OCI-LY7 (cell line): ENCODE results near the gene KRT40. TPM values are rescaled to one million over a fixed set of nuclear protein-coding genes. Genes with fewer than 3 reads are reported as not detected.
"Not testable (repeated sequence)": the region's sequence is repeated elsewhere in the genome, so short reads cannot be mapped to it uniquely, and the experiment has no call there.

ENCODE experiments used
- BruUV-seq: library from RNA; stranded (reverse); fragments of 400-500 nt; replicated peaks from 2 replicates; lab custom pipeline; 2021; lab: Mats Ljungman, UMichigan
- CTCF ChIA-PET: fragments of 300-600 bp; sonication (Branson Sonifier 250); formaldehyde crosslinking; loops from one replicate; lab custom pipeline; 2022; ENCODE audit warnings: antibody characterized with exemption; ENCODE audit not compliant: unreplicated experiment; lab: Charles Lee
- POLR2A ChIA-PET: fragments of 300-600 bp; sonication (Branson Sonifier 250); formaldehyde crosslinking; loops from one replicate; lab custom pipeline; 2022; ENCODE audit warnings: antibody characterized with exemption; lab: Charles Lee
- DNase-seq: peaks from one replicate; pipeline ENCODE4 v3.0.0-alpha.2; 2015; ENCODE audit warnings: low spot score
- H2AFZ ChIP-seq: fragments of 200-600 bp; sonication (generic), shearing (Covaris generic); 2 replicates; pipeline ENCODE4 v1.6.1; 2014; ENCODE audit warnings: mild to moderate bottlenecking, antibody characterized with exemption, low read length, moderate library complexity
- H3K27ac ChIP-seq: fragments of 200-600 bp; sonication (generic); 2 replicates; pipeline ENCODE4 v1.5.1; 2014; ENCODE audit warnings: mixed run types, low read depth, mild to moderate bottlenecking, moderate library complexity, low read length, inconsistent platforms; ENCODE audit not compliant: poor library complexity, severe bottlenecking
- H3K36me3 ChIP-seq: fragments of 200-600 bp; sonication (generic); 2 replicates; pipeline ENCODE4 v1.6.1; 2014; ENCODE audit warnings: mild to moderate bottlenecking, antibody characterized with exemption, low read length, moderate library complexity, mixed read lengths; ENCODE audit not compliant: insufficient read depth
- H3K4me1 ChIP-seq: fragments of 200-600 bp; sonication (generic); 2 replicates; pipeline ENCODE4 v1.5.1; 2014; ENCODE audit warnings: mild to moderate bottlenecking, low read length; ENCODE audit not compliant: insufficient read depth, poor library complexity, severe bottlenecking
- H3K4me2 ChIP-seq: fragments of 200-600 bp; sonication (generic); 2 replicates; pipeline ENCODE4 v1.6.1; 2014; ENCODE audit warnings: mild to moderate bottlenecking, low read length
- H3K4me3 ChIP-seq: fragments of 200-600 bp; sonication (generic); 2 replicates; pipeline ENCODE4 v1.5.1; 2014; ENCODE audit warnings: mild to moderate bottlenecking, low read depth, low read length; ENCODE audit not compliant: poor library complexity, severe bottlenecking
- H3K79me2 ChIP-seq: fragments of 200-600 bp; sonication (generic); 2 replicates; pipeline ENCODE4 v1.6.1; 2016; ENCODE audit warnings: low read depth, mild to moderate bottlenecking, low read length, moderate library complexity, mixed read lengths; ENCODE audit not compliant: insufficient read depth
- H3K9me2 ChIP-seq: fragments of 200-600 bp; sonication (generic); 2 replicates; pipeline ENCODE4 v1.6.1; 2016; ENCODE audit warnings: mild to moderate bottlenecking, low read length, mixed read lengths; ENCODE audit not compliant: insufficient read depth
- H3K9me3 ChIP-seq: fragments of 200-600 bp; sonication (generic); 2 replicates; pipeline ENCODE4 v1.6.1; 2014; ENCODE audit warnings: mild to moderate bottlenecking, mixed run types, low read length, mixed read lengths
- H4K20me1 ChIP-seq: fragments of 200-600 bp; sonication (generic); 2 replicates; pipeline ENCODE4 v1.6.1; 2014; ENCODE audit warnings: mild to moderate bottlenecking, antibody characterized with exemption, low read length, moderate library complexity, mixed read lengths; ENCODE audit not compliant: insufficient read depth
- EZH2phosphoT487 ChIP-seq: fragments of 200-600 bp; sonication (generic); IDR thresholded peaks from 2 replicates; pipeline ENCODE4 v1.6.1; 2018; ENCODE audit warnings: low read depth, borderline replicate concordance, mild to moderate bottlenecking, mixed run types, antibody characterized with exemption, low read length, moderate library complexity, mixed read lengths
- intact Hi-C: fragments of 100-400 bp; cut with micrococcal nuclease; formaldehyde crosslinking; loops from one replicate; pipeline ENCODE4 v1.10.0; 2022; ENCODE audit not compliant: unreplicated experiment
- total RNA-seq, 2 experiments: library from RNA; depleted of rRNA in 1 of 2; stranded (reverse); fragments of >200 nt in 1 of 2; shearing (Covaris generic) in 1 of 2; gene quantifications; 2 replicates each; pipeline ENCODE4 v1.2.3, GENCODE V29; 2014 to 2022
- TF ChIP-seq, protein P1 (sequence below): fragments of 200-600 bp; sonication (generic); conservative IDR thresholded peaks from 2 replicates; pipeline ENCODE4 v1.5.1; 2014; ENCODE audit warnings: mild to moderate bottlenecking, antibody characterized with exemption, low read length, moderate library complexity, mixed read lengths

Gene KRT40
- total RNA-seq, 2 experiments from 2014 or later: not detected

DNA sequence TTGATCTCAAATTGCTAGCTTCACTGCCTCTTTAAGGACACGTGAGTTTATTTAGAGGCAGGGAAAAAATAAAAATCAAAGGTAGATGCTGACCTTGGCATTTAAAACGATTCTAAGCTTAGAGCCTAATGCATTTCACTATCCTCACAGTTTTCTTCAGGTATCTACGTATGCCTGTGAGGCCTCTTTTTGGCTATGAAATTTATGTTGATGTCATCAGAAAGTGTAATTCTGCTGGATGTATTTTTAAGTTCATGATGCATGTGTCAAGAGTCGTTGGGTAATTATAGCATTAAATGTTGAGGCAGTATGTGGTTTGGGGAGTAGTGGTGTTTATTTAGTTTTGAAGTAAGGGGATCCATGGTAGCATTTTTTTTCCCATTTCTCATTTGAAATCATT lies 19.8 kb upstream of the KRT40 start:
- Histone ChIP-seq H3K27ac (no peak overlapping the region), H3K79me2 (no peaks in the 10 kb centered on the region), H4K20me1 (no peaks in the 10 kb centered on the region), H3K9me2 (no peaks in the 10 kb centered on the region), H3K36me3 (no peaks in the 10 kb centered on the region), H2AFZ (no peak overlapping the region), H3K4me1 (no peaks in the 10 kb centered on the region), H3K4me2 (no peak overlapping the region), H3K9me3 (no peaks in the 10 kb centered on the region), H3K4me3 (no peak overlapping the region)
- no TSS peak for BruUV-seq
- no peak for TF ChIP-seq EZH2phosphoT487
- TF ChIP-seq, protein P1, sequence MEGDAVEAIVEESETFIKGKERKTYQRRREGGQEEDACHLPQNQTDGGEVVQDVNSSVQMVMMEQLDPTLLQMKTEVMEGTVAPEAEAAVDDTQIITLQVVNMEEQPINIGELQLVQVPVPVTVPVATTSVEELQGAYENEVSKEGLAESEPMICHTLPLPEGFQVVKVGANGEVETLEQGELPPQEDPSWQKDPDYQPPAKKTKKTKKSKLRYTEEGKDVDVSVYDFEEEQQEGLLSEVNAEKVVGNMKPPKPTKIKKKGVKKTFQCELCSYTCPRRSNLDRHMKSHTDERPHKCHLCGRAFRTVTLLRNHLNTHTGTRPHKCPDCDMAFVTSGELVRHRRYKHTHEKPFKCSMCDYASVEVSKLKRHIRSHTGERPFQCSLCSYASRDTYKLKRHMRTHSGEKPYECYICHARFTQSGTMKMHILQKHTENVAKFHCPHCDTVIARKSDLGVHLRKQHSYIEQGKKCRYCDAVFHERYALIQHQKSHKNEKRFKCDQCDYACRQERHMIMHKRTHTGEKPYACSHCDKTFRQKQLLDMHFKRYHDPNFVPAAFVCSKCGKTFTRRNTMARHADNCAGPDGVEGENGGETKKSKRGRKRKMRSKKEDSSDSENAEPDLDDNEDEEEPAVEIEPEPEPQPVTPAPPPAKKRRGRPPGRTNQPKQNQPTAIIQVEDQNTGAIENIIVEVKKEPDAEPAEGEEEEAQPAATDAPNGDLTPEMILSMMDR: no peak
- ChIA-PET CTCF (no interaction called here), POLR2A (no interaction called here)
- intact Hi-C loops: no loop called here
- no peak for DNase-seq

DNA sequence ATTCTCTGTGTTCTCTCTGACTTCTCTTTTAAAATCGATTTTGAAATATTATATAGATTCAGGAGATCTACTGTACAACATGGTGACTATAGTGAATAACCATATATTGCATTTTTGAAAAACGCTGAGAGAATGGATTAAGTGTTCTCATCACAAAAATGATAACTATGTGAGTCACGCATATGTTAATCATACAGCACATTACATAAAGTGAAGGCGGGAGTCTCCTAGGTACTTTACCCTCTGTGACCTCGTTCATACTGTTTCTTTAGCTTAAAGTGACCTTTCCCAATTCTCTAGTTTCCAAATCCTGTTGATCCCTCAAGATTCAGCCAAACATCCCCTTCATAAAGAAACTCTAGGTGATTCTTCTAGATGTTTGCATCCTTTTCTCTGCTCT lies 18.7 kb upstream of the KRT40 start:
- H3K4me2 ChIP-seq: no peak overlapping the region
- DNase-seq: no peak
- H3K4me3 ChIP-seq: no peak overlapping the region
- ChIA-PET POLR2A (no interaction called here), CTCF (no interaction called here)
- H3K27ac ChIP-seq: no peak overlapping the region
- H3K36me3 ChIP-seq: no peaks in the 10 kb centered on the region
- TF ChIP-seq EZH2phosphoT487: no peak
- TF ChIP-seq, protein P1: no peak
- no peaks in the 10 kb centered on the region for H3K9me3 ChIP-seq
- intact Hi-C loops: no loop called here
- H2AFZ ChIP-seq: no peak overlapping the region
- BruUV-seq: no TSS peak
- H3K4me1 ChIP-seq: no peaks in the 10 kb centered on the region
- no peaks in the 10 kb centered on the region for H3K79me2 ChIP-seq
- H3K9me2 ChIP-seq: no peaks in the 10 kb centered on the region
- H4K20me1 ChIP-seq: no peaks in the 10 kb centered on the region

DNA sequence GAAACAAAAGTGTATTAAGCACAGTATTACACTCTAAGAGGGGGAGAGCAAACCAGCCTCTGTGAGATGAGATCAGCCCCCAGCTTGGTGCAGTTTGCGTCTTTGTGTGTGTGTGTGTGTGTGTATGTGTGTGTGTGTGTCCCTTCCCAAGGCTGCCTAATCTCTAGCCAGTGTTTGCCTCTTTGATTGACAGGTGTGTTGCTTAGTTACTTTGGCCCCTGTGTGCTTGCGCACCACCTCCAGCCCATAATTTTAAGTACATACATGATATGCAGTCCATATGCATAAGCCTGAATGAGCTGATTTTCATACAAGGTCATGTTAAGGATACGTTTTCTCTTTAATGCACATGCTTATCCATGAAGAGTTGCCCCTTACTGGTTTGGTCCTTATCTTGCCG lies 17.7 kb upstream of the KRT40 start:
- Histone ChIP-seq H3K27ac (no peak overlapping the region), H3K9me2 (no peaks in the 10 kb centered on the region), H3K36me3 (no peaks in the 10 kb centered on the region), H3K9me3 (no peaks in the 10 kb centered on the region), H3K4me3 (no peak overlapping the region), H2AFZ (no peak overlapping the region), H4K20me1 (no peaks in the 10 kb centered on the region), H3K4me2 (no peak overlapping the region), H3K4me1 (no peaks in the 10 kb centered on the region), H3K79me2 (no peaks in the 10 kb centered on the region)
- DNase-seq: no peak
- intact Hi-C loops: no loop called here
- POLR2A ChIA-PET: no interaction called here
- CTCF ChIA-PET: no interaction called here
- no peak for TF ChIP-seq EZH2phosphoT487
- TF ChIP-seq, protein P1: no peak
- no TSS peak for BruUV-seq

DNA sequence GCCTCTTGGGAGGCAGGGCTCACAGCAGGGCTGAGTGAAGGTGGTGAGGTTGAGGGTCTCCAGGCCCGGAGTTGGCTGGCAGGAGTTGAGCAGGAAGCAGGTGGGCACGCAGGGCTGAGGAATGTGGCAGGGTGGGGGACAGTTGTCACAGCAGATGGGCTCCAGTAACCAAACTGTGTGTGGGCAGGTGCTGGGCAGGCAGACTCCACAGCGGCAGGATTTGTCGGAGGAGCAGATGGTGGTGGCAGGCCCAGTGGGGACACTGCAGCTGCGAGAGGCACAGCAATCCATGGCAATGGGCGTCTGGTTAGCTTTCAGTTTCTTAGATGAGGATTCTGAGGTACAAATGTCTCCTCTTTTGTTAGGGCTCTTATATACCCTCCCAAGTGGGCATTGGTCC lies 15.4 kb upstream of the KRT40 start, which contains the start of gene KRTAP3-2:
Gene KRTAP3-2, minus strand, starts transcription at position 344 of the 400 bp plus-strand sequence. Its CDS starts 53 bp downstream, at position 291.
- H4K20me1 ChIP-seq, H3K79me2 ChIP-seq, H3K9me3 ChIP-seq, H3K9me2 ChIP-seq, POLR2A ChIA-PET, H3K4me1 ChIP-seq, DNase-seq, intact Hi-C loops, H3K4me3 ChIP-seq, H3K4me2 ChIP-seq, H3K36me3 ChIP-seq, H3K27ac ChIP-seq, BruUV-seq, CTCF ChIA-PET, H2AFZ ChIP-seq: not testable (repeated sequence)
